Measurements from ENCODE around the gene TGOLN2. TPM values are rescaled to one million over a fixed set of nuclear protein-coding genes. Genes with fewer than 3 reads are reported as not detected.
A peak's percentile ranks its signal among the peaks of the same experiment; 100 is the strongest.

TGOLN2 gene
- total RNA-seq, 1 experiment from 2014 or later: 56.0 TPM

DNA sequence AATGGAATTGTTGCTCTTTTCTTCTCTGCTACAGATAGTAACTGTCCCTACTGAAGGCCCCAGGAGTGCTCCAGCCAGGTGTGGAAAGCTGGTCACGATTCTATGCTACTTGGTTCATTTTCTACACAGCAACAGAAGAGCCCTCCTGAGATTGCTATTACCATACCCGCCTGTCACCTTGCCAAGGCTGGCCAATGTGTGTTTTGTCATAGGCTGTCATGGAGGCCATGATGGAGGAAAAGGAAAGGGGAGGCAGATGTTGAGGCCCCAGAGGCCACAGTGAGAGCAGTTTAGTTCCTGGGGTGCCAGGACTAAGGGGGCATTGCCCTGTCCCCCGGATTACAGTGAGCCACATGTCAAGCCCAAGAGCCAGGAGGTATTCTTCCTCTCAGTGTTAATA lies 27.7 kb upstream of the TGOLN2 start:
- CTCF ChIA-PET: no interaction called here

DNA sequence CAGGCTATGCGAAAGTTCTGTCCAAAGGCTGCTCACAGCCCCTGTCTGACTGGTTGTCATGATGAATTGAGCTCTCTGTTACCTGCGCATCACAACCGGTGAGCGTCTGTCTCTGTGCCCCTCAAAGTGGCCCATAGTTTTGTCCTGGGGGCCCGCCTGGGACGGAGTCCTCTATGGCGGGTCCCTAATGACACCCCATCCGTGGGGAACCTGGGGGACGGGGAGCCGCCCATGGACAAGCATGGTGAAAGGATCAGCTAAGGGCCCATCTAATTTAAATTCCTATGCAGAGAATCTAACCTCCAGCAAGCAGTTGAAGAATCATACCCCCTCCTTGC lies 27.3 kb upstream of the TGOLN2 start:
- POLR2A ChIA-PET (ENCODE audit: low non-redundant PET): no interaction called here
- Histone ChIP-seq H3K27me3 (replicated peaks; ENCODE audit: insufficient read depth, low read depth, low read length, poor library complexity) (no peaks in the 10 kb centered on the region), H3K27ac (ENCODE audit: low read depth, low read length, poor library complexity, severe bottlenecking) (peak overlapping the region; percentile 83), H3K9me3 (ENCODE audit: low read depth, low read length, poor library complexity, severe bottlenecking) (no peaks in the 10 kb centered on the region), H3K36me3 (ENCODE audit: insufficient read depth, low read length, poor library complexity, severe bottlenecking) (peaks cover 8% of the 10 kb centered on the region), H3K4me1 (ENCODE audit: insufficient read depth, low read length, poor library complexity, severe bottlenecking) (peaks cover 5% of the 10 kb centered on the region), H3K4me3 (ENCODE audit: low read depth, low read length, poor library complexity, severe bottlenecking) (peak overlapping the region; percentile 76)
- no peak for DNase-seq (ENCODE audit: low spot score)
- intact Hi-C loops (cut with micrococcal nuclease; ENCODE audit: unreplicated experiment): no loop called here
- TF ChIP-seq EZH2 (IDR thresholded peaks at IDR 0.05; ENCODE audit: borderline replicate concordance, low read depth, low read length, poor library complexity, severe bottlenecking) (no peak), CTCF (conservative IDR thresholded peaks at IDR 0.05; ENCODE audit: low read depth, low read length) (no peak)
- CTCF ChIA-PET: no interaction called here
- BruUV-seq (replicated peaks): TSS peak; percentile 58

More for the DNA sequence above, 27.7 kb upstream of the TGOLN2 start:
- intact Hi-C loops (cut with micrococcal nuclease; ENCODE audit: unreplicated experiment): no loop called here
- Histone ChIP-seq H3K4me3 (ENCODE audit: low read depth, low read length, poor library complexity, severe bottlenecking) (peak overlapping the region; percentile 76), H3K27ac (ENCODE audit: low read depth, low read length, poor library complexity, severe bottlenecking) (peak overlapping the region; percentile 83), H3K27me3 (replicated peaks; ENCODE audit: insufficient read depth, low read depth, low read length, poor library complexity) (no peaks in the 10 kb centered on the region), H3K9me3 (ENCODE audit: low read depth, low read length, poor library complexity, severe bottlenecking) (no peaks in the 10 kb centered on the region), H3K4me1 (ENCODE audit: insufficient read depth, low read length, poor library complexity, severe bottlenecking) (peaks cover 5% of the 10 kb centered on the region), H3K36me3 (ENCODE audit: insufficient read depth, low read length, poor library complexity, severe bottlenecking) (peaks cover 8% of the 10 kb centered on the region)
- DNase-seq (ENCODE audit: low spot score): no peak
- BruUV-seq (replicated peaks): no TSS peak
- TF ChIP-seq CTCF (conservative IDR thresholded peaks at IDR 0.05; ENCODE audit: low read depth, low read length) (no peak), EZH2 (IDR thresholded peaks at IDR 0.05; ENCODE audit: borderline replicate concordance, low read depth, low read length, poor library complexity, severe bottlenecking) (no peak)
- POLR2A ChIA-PET (ENCODE audit: low non-redundant PET): no interaction called here

- DNase-seq (ENCODE audit: low spot score): peak; percentile 99
- H3K4me3 ChIP-seq (ENCODE audit: low read depth, low read length, poor library complexity, severe bottlenecking): peak within 1 kb of the TSS; percentile 76
- ChIA-PET POLR2A (ENCODE audit: low non-redundant PET) (interaction anchor here (0.7 kb wide), 1 partner anchor 184 kb away, joined by 14 read pairs; the partner anchor contains the start of gene MAT2A), CTCF (no interaction called here)
- TF ChIP-seq CTCF (conservative IDR thresholded peaks at IDR 0.05; ENCODE audit: low read depth, low read length): no peak
- TF ChIP-seq EZH2 (IDR thresholded peaks at IDR 0.05; ENCODE audit: borderline replicate concordance, low read depth, low read length, poor library complexity, severe bottlenecking): no peak
- H3K27ac ChIP-seq (ENCODE audit: low read depth, low read length, poor library complexity, severe bottlenecking): peak within 1 kb of the TSS; percentile 83
- H3K4me1 ChIP-seq (ENCODE audit: insufficient read depth, low read length, poor library complexity, severe bottlenecking): peaks cover 5% of the 10 kb centered on the region
- H3K9me3 ChIP-seq (ENCODE audit: low read depth, low read length, poor library complexity, severe bottlenecking): no peaks in the 10 kb centered on the region
- BruUV-seq (replicated peaks): no TSS peak
- intact Hi-C loops (cut with micrococcal nuclease; ENCODE audit: unreplicated experiment): no loop called here
- no peaks in the 10 kb centered on the region for H3K27me3 ChIP-seq (replicated peaks; ENCODE audit: insufficient read depth, low read depth, low read length, poor library complexity)
- H3K36me3 ChIP-seq (ENCODE audit: insufficient read depth, low read length, poor library complexity, severe bottlenecking): peaks cover 13% of the 10 kb centered on the region
These were observed 26.7 kb upstream of the TGOLN2 start, which contains the start of the genes ELMOD3 and RETSAT for GRCh38 chr2:85354286-85355072. TSS of gene ELMOD3 (plus strand) at chr2:85354769. CDS start at chr2:85357199, 2,430 bp downstream. TSS of gene RETSAT (minus strand) at chr2:85354528. CDS start at chr2:85354507, 21 bp downstream.

All from A673 (cell line).